Stimulated activated CD8-positive, alpha-beta memory T cell treated with anti-CD3 and anti-CD28 coated beads, Interleukin-2, amount 100 ng/mL, for 48 hours (primary cell): ENCODE measurements around the gene SDHAF3.
"Not testable (repeated sequence)": the region's sequence is repeated elsewhere in the genome, so short reads cannot be mapped to it uniquely, and the experiment has no call there.

Experiments
- DNase-seq, 2 donors: peaks; one replicate each; pipeline ENCODE4 v3.0.0-alpha.2; 2020; ENCODE audit warnings: low read depth in 2 of 2

Gene SDHAF3

GRCh38 chr7:97117372-97118188, at the start of gene SDHAF3:
TSS of gene SDHAF3 (plus strand) at chr7:97117698. CDS start at chr7:97117724, 26 bp downstream.
- DNase-seq, result peak; percentile 96

GRCh38 chr7:97072025-97072424, 45.5 kb upstream of the SDHAF3 start:
- DNase-seq, result not testable (repeated sequence)

- no peak for DNase-seq
Observed at GRCh38 chr7:97075928-97076327, 41.6 kb upstream of the SDHAF3 start.

GRCh38 chr7:97078023-97078969, 39.2 kb upstream of the SDHAF3 start:
- no peak for DNase-seq

GRCh38 chr7:97079300-97079699, 38.2 kb upstream of the SDHAF3 start:
- DNase-seq, result no peak

GRCh38 chr7:97081521-97082300, 35.8 kb upstream of the SDHAF3 start:
- no peak for DNase-seq

GRCh38 chr7:97088364-97088763, 29.1 kb upstream of the SDHAF3 start:
- no peak for DNase-seq

- DNase-seq, result no peak
Observed at GRCh38 chr7:97089771-97090170, 27.7 kb upstream of the SDHAF3 start.

GRCh38 chr7:97090761-97091353, 26.6 kb upstream of the SDHAF3 start:
- DNase-seq, result no peak

- no peak for DNase-seq
Observed at GRCh38 chr7:97094284-97094930, 23.1 kb upstream of the SDHAF3 start.

- DNase-seq, result no peak
Observed at GRCh38 chr7:97096037-97096436, 21.5 kb upstream of the SDHAF3 start.

- no peak for DNase-seq
Observed at GRCh38 chr7:97096661-97097060, 20.8 kb upstream of the SDHAF3 start.

GRCh38 chr7:97104719-97105238, 12.7 kb upstream of the SDHAF3 start:
- DNase-seq, result peak; percentile 49 to 57

GRCh38 chr7:97107192-97107800, 10.2 kb upstream of the SDHAF3 start:
- no peak for DNase-seq

GRCh38 chr7:97116308-97116707, 1.2 kb upstream of the SDHAF3 start:
- no peak for DNase-seq

- DNase-seq, result no peak
Observed at GRCh38 chr7:97117035-97117371, 495 bp upstream of the SDHAF3 start.

- DNase-seq, result no peak
Observed at GRCh38 chr7:97118306-97118917, 914 bp downstream of the SDHAF3 start.

GRCh38 chr7:97119747-97120146, 2.2 kb downstream of the SDHAF3 start:
- no peak for DNase-seq

GRCh38 chr7:97120713-97121457, 3.4 kb downstream of the SDHAF3 start:
- DNase-seq, result no peak
